AG04449 (cell line): ENCODE data around the gene GRIA3.

ENCODE experiments used
- CTCF ChIA-PET: fragments of 350-600 bp; formaldehyde crosslinking; extraction: SDS; loops from one replicate; lab custom pipeline; 2021; ENCODE audit warnings: antibody characterized with exemption; lab: Yijun Ruan, JAX
- POLR2A ChIA-PET: fragments of 400-600, 350-600 bp; formaldehyde crosslinking; extraction: SDS; loops from one replicate; lab custom pipeline; 2020; ENCODE audit warnings: antibody characterized with exemption, inconsistent platforms; lab: Yijun Ruan, JAX
- DNase-seq: peaks from one replicate; pipeline ENCODE4 v3.0.0-alpha.2; 2010; ENCODE audit warnings: low read depth, low spot score
- H3K4me3 ChIP-seq: 2 replicates; pipeline ENCODE4 v1.5.1; 2011; ENCODE audit warnings: low read depth, mild to moderate bottlenecking, control low read depth, low read length
- CTCF ChIP-seq: IDR thresholded peaks from one replicate; pipeline ENCODE4 v1.5.1; 2011; ENCODE audit warnings: mild to moderate bottlenecking, moderate library complexity, low read length, control low read depth, inconsistent platforms; ENCODE audit not compliant: insufficient read depth; ENCODE audit errors: missing control alignments

Gene GRIA3

GRCh38 chrX:123186801-123187200 is 2.7 kb downstream of the GRIA3 start:
- H3K4me3 ChIP-seq: peak overlapping the region; percentile 69
- no peak for DNase-seq
- ChIA-PET POLR2A (interaction anchor here (0.7 to 1.0 kb wide), 3 partner anchors 10 to 74 kb away, joined by 3 read pairs; no protein-coding TSS in a partner anchor), CTCF (interaction anchor here (0.8 to 2.3 kb wide), 3 partner anchors 9 to 254 kb away, joined by 3 to 7 read pairs (median 4); no protein-coding TSS in a partner anchor)
- TF ChIP-seq CTCF: no peak

DNA sequence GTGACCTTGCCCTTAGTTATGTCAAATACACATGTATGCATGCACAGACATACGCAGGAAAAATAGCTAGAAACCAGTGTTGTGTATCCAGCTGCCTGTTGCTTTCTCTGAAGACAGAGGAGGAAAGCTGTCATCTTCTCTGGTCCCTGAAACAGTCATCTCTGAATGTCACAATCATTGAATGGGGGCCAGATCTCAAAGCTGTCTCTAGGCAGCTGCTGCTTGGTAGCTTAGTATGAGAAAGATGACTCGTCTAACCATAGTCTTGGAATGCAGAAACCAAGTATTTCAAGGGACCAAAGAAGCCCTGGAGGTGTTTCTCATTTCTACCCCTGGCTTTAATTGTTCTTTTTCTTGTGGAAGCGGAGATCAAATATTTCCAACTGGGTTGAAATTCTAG is 4.0 kb downstream of the GRIA3 start:
- DNase-seq: no peak
- ChIA-PET POLR2A (no interaction called here), CTCF (interaction anchor here (2.3 kb wide), 1 partner anchor 235 kb away, joined by 7 read pairs; no protein-coding TSS in a partner anchor)
- TF ChIP-seq CTCF: no peak
- no peak overlapping the region for H3K4me3 ChIP-seq

GRCh38 chrX:123189338-123189737 is 5.3 kb downstream of the GRIA3 start:
- ChIA-PET CTCF (no interaction called here), POLR2A (no interaction called here)
- DNase-seq: no peak
- TF ChIP-seq CTCF: no peak
- no peak overlapping the region for H3K4me3 ChIP-seq

DNA sequence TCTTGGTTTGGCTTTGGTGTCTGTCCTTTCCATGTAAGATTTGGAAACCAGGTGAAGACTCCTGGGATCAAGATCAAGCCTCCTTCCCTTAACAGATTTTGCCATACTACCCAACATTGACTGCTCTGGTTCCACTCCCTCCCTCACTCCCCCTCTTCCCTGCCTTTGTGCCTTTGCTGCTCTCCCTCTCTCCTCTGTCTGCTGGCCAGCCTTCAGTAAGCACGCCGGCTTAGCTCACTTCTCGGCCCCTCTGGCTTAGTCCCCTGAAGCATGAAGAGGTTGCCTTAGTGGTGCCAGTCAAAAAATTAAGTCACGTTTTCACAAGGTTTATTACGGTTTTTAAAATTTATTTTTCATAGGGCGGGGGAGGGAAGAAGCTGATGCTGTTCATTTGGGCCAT is 6.0 kb downstream of the GRIA3 start:
- no peak for DNase-seq
- H3K4me3 ChIP-seq: no peak overlapping the region
- POLR2A ChIA-PET: no interaction called here
- TF ChIP-seq CTCF: no peak
- CTCF ChIA-PET: interaction anchor here (1.0 kb wide), 1 partner anchor 233 kb away, joined by 3 read pairs; no protein-coding TSS in a partner anchor

DNA sequence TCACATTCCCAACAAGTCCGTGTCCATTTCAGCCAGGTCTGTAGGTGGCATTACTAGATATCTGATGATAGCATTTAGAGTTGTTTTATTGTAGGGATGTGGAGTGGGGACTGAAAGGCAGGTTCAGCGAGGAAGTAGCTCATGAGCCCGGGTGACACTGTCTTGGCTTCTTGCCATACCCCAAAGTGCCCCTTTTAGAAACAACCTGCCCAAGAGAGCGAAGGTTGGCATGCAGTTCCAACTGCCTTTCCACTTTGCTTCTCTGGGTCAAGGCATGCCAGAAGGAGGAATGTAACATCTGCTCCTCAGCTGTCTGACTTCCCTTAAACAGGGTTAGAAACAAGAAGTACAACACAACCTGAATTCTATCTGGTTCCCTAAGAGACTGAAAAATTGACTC is 9.0 kb downstream of the GRIA3 start:
- ChIA-PET POLR2A (no interaction called here), CTCF (no interaction called here)

GRCh38 chrX:123199338-123199737 is 15.3 kb downstream of the GRIA3 start:
- TF ChIP-seq CTCF: no peak
- ChIA-PET POLR2A (no interaction called here), CTCF (no interaction called here)
- no peak for DNase-seq
- no peak overlapping the region for H3K4me3 ChIP-seq

More for the DNA sequence above, 9.0 kb downstream of the GRIA3 start:
- no peak overlapping the region for H3K4me3 ChIP-seq
- no peak for DNase-seq
- TF ChIP-seq CTCF: no peak
